Endothelial cell of umbilical vein (primary cell): ENCODE measurements around the gene WDR72. TPM values are rescaled to one million over a fixed set of nuclear protein-coding genes. Genes with fewer than 3 reads are reported as not detected.

Experiments
- BruUV-seq: library from RNA; stranded (reverse); fragments of 400-500 nt; replicated peaks from 2 replicates; lab custom pipeline; 2021; lab: Mats Ljungman, UMichigan
- CTCF ChIA-PET: fragments of 300-600, 350-600 bp; sonication (Branson Sonifier 250); formaldehyde crosslinking; loops from one replicate; lab custom pipeline; 2021; ENCODE audit warnings: antibody characterized with exemption, inconsistent platforms; lab: Charles Lee
- POLR2A ChIA-PET: fragments of 300-600, 350-600 bp; sonication (Branson Sonifier 250); formaldehyde crosslinking; loops from one replicate; lab custom pipeline; 2021; ENCODE audit warnings: antibody characterized with exemption, inconsistent platforms; lab: Charles Lee
- DNase-seq: peaks from one replicate; pipeline ENCODE4 v3.0.0-alpha.2; 2011; ENCODE audit warnings: low read depth, low spot score
- FAIRE-seq: peaks from 2 replicates; lab custom pipeline; 2011; peaks lifted over from hg19 to GRCh38; lab: Jason Lieb, UNC
- H2AFZ ChIP-seq: 2 replicates; pipeline ENCODE4 v1.6.0; 2012; ENCODE audit warnings: low read depth, low read length, control low read depth, inconsistent platforms
- H3K27ac ChIP-seq: 2 replicates; pipeline ENCODE4 v1.5.1; 2011; ENCODE audit warnings: low read depth, mild to moderate bottlenecking, control low read depth, low read length, moderate library complexity; ENCODE audit not compliant: insufficient read depth
- H3K27me3 ChIP-seq, 2 experiments: 2 replicates each; pipeline versions ENCODE4 v1.6.0 to v1.6.1; 2011; ENCODE audit warnings: low read length in 2 of 2, mixed read lengths in 1 of 2; ENCODE audit not compliant: control insufficient read depth in 2 of 2, insufficient read depth in 2 of 2
- H3K36me3 ChIP-seq, 2 experiments: 2 replicates in 1 of 2; 3 replicates in 1 of 2; pipeline ENCODE4 v1.5.1; 2011; ENCODE audit warnings: low read length in 2 of 2, mild to moderate bottlenecking in 1 of 2, moderate library complexity in 1 of 2; ENCODE audit not compliant: control insufficient read depth in 2 of 2, insufficient read depth in 2 of 2; ENCODE audit errors: extremely low read depth in 1 of 2
- H3K4me1 ChIP-seq: 3 replicates; pipeline ENCODE4 v1.5.1; 2011; ENCODE audit warnings: mild to moderate bottlenecking, low read length; ENCODE audit not compliant: control insufficient read depth, insufficient read depth; ENCODE audit errors: extremely low read depth
- H3K4me2 ChIP-seq: 2 replicates; pipeline ENCODE4 v1.6.1; 2011; ENCODE audit warnings: low read length, control low read depth, mixed read lengths; ENCODE audit not compliant: insufficient read depth
- H3K4me3 ChIP-seq, 3 experiments: fragments of 200-600 bp in 1 of 3; sonication (generic), shearing (Covaris generic) in 1 of 3; replicated peaks in 1 of 3; 2 replicates each; pipeline ENCODE4 v1.5.1; 2011 to 2016; ENCODE audit warnings: control low read depth in 3 of 3, low read length in 3 of 3, mild to moderate bottlenecking in 2 of 3, inconsistent platforms in 1 of 3, low read depth in 1 of 3, moderate library complexity in 1 of 3; ENCODE audit not compliant: insufficient read depth in 1 of 3
- H3K79me2 ChIP-seq: 2 replicates; pipeline ENCODE4 v1.6.0; 2012; ENCODE audit warnings: low read length, inconsistent platforms; ENCODE audit not compliant: control insufficient read depth, insufficient read depth
- H3K9ac ChIP-seq: replicated peaks from 2 replicates; pipeline ENCODE3; 2011; ENCODE audit warnings: low read length, control low read depth; ENCODE audit not compliant: insufficient read depth; ENCODE audit errors: extremely low read depth
- H3K9me1 ChIP-seq: replicated peaks from 3 replicates; pipeline ENCODE4 v1.6.0; 2011; ENCODE audit warnings: mild to moderate bottlenecking, low read length; ENCODE audit not compliant: control insufficient read depth, insufficient read depth; ENCODE audit errors: extremely low read depth
- H3K9me3 ChIP-seq: replicated peaks from 2 replicates; pipeline ENCODE4 v1.5.1; 2012; ENCODE audit warnings: low read length, inconsistent platforms; ENCODE audit not compliant: control insufficient read depth, insufficient read depth
- H4K20me1 ChIP-seq: replicated peaks from 2 replicates; pipeline ENCODE3; 2011; ENCODE audit warnings: mild to moderate bottlenecking, low read length; ENCODE audit not compliant: control insufficient read depth, insufficient read depth; ENCODE audit errors: extremely low read depth
- CTCF ChIP-seq, 2 donors: IDR thresholded peaks; 1 replicate in 1 of 2; 2 replicates in 1 of 2; pipeline ENCODE4 v1.5.1; 2011; ENCODE audit warnings: low read length in 2 of 2, mild to moderate bottlenecking in 2 of 2, moderate library complexity in 2 of 2, control low read depth in 1 of 2, inconsistent platforms in 1 of 2, low read depth in 1 of 2; ENCODE audit not compliant: insufficient read depth in 1 of 2; ENCODE audit errors: extremely low read depth in 1 of 2
- EZH2 ChIP-seq: IDR thresholded peaks from 2 replicates; pipeline ENCODE4 v1.6.1; 2012; ENCODE audit warnings: borderline replicate concordance, low read depth, mild to moderate bottlenecking, moderate library complexity, low read length, inconsistent platforms; ENCODE audit not compliant: severe bottlenecking
- FOS ChIP-seq: IDR thresholded peaks from 2 replicates; pipeline ENCODE4 v1.6.1; 2011; ENCODE audit warnings: mild to moderate bottlenecking, low read length, moderate library complexity, borderline replicate concordance; ENCODE audit not compliant: insufficient read depth
- GATA2 ChIP-seq: IDR thresholded peaks from 2 replicates; pipeline ENCODE4 v1.7.0; 2011; ENCODE audit warnings: low read depth, mild to moderate bottlenecking, moderate library complexity, mixed read lengths, low read length; ENCODE audit not compliant: insufficient read length, insufficient read depth
- JUN ChIP-seq: IDR thresholded peaks from 2 replicates; pipeline ENCODE4 v1.6.1; 2011; ENCODE audit warnings: borderline replicate concordance, low read depth; ENCODE audit not compliant: insufficient read length, insufficient read depth
- MAX ChIP-seq: IDR thresholded peaks from 2 replicates; pipeline ENCODE4 v1.6.1; 2011; ENCODE audit not compliant: insufficient read depth, insufficient read length
- MYC ChIP-seq: IDR thresholded peaks from one replicate; pipeline ENCODE4 v1.6.1; 2011; ENCODE audit warnings: mild to moderate bottlenecking, low read depth, low read length
- POLR2A ChIP-seq: IDR thresholded peaks from 2 replicates; pipeline ENCODE4 v1.6.1; 2012; ENCODE audit warnings: low read depth, mild to moderate bottlenecking, control low read depth, low read length
- POLR2AphosphoS5 ChIP-seq: IDR thresholded peaks from 2 replicates; pipeline ENCODE4 v1.6.1; 2012; ENCODE audit warnings: low read depth, mild to moderate bottlenecking, control low read depth, low read length, moderate library complexity; ENCODE audit not compliant: insufficient read depth
- dilution Hi-C: fragments of 300-500 bp; cut with MboI; formaldehyde crosslinking; loops from one replicate; pipeline ENCODE4 v1.15.0; 2019; ENCODE audit warnings: low sequenced_read_pairs; ENCODE audit not compliant: extremely low pct_ligation_motif_present
- intact Hi-C: fragments of 100-400 bp; cut with micrococcal nuclease; formaldehyde crosslinking; loops from one replicate; pipeline ENCODE4 v1.10.0; 2022
- polyA plus RNA-seq, 4 experiments: library from polyadenylated mRNA; depleted of rRNA in 3 of 4; stranded (reverse) in 3 of 4; unstranded in 1 of 4; fragments of >200 nt; gene quantifications; 2 replicates each; pipeline versions ENCODE4 v1.2.1 to v1.2.3, GENCODE V29; 2011 to 2012; ENCODE audit warnings: missing spikeins in 1 of 4
- total RNA-seq: library from RNA; stranded (reverse); gene quantifications from 2 replicates; pipeline ENCODE4 v1.2.3, GENCODE V29; 2021

The WDR72 gene
- total and polyA plus RNA-seq, 2 donors (not counting 3 experiments of a cell fraction or from before 2014, with no cell fraction given) = not detected

- ChIA-PET CTCF (no interaction called here), POLR2A (no interaction called here)
- Histone ChIP-seq H3K36me3 (no peaks in the 10 kb centered on the region), H4K20me1 (no peaks in the 10 kb centered on the region), H3K4me2 (no peak overlapping the region), H3K4me1 (no peaks in the 10 kb centered on the region), H3K79me2 (no peaks in the 10 kb centered on the region), H3K27ac (no peak overlapping the region), H3K9ac (no peak overlapping the region), H3K9me3 (no peaks in the 10 kb centered on the region), H3K27me3 (no peaks in the 10 kb centered on the region), H3K9me1 (no peaks in the 10 kb centered on the region), H3K4me3 (no peak overlapping the region), H2AFZ (no peak overlapping the region)
- intact Hi-C loops = no loop called here
- dilution Hi-C loops = no loop called here
- BruUV-seq = no TSS peak
- TF ChIP-seq CTCF (IDR thresholded peaks at IDR 0.05; ENCODE audit: extremely low read depth in 1 of 2, insufficient read depth in 1 of 2, low read depth in 1 of 2, low read length in 2 of 2) (no peak), MYC (no peak), POLR2A (no peak), GATA2 (no peak), POLR2AphosphoS5 (no peak), FOS (no peak), JUN (no peak), EZH2 (no peak), MAX (no peak)
- DNase-seq = no peak
- no peak for FAIRE-seq
Observed at GRCh38 chr15:53675832-53676231, 83.6 kb downstream of the WDR72 start.
